Muscle of leg (tissue), 11 donors: ENCODE data around the gene KIF18B. TPM values are rescaled to one million over a fixed set of nuclear protein-coding genes. Genes with fewer than 3 reads are reported as not detected.

Experiments
- DNase-seq: peaks from one replicate; pipeline ENCODE4 v3.0.0; 2013
- H3K27ac ChIP-seq: one replicate; pipeline ENCODE4 v1.5.1; 2013; ENCODE audit warnings: mild to moderate bottlenecking, low read length, control low read depth
- H3K27me3 ChIP-seq: one replicate; pipeline ENCODE4 v1.6.1; 2013; ENCODE audit warnings: low read length; ENCODE audit not compliant: control insufficient read depth, insufficient read depth
- H3K36me3 ChIP-seq: one replicate; pipeline ENCODE4 v1.6.1; 2013; ENCODE audit warnings: low read length; ENCODE audit not compliant: control insufficient read depth, insufficient read depth
- H3K4me1 ChIP-seq: one replicate; pipeline ENCODE4 v1.6.1; 2013; ENCODE audit warnings: low read length; ENCODE audit not compliant: control insufficient read depth, insufficient read depth
- H3K4me3 ChIP-seq: one replicate; pipeline ENCODE4 v1.5.1; 2013; ENCODE audit warnings: low read length, control low read depth
- H3K9me3 ChIP-seq: replicated peaks from 2 replicates; pipeline ENCODE4 v1.6.1; 2013; ENCODE audit warnings: low read depth, low read length; ENCODE audit not compliant: control insufficient read depth
- WGBS: methylation state at CpG from one replicate; pipeline ENCODE4 v1.1.5; 2013; ENCODE audit warnings: missing lambda C conversion rate; ENCODE audit not compliant: insufficient coverage; 5-methylcytosine and 5-hydroxymethylcytosine counted together
- polyA plus RNA-seq, 8 donors: library from polyadenylated mRNA; unstranded; fragments of 120-200 nt; gene quantifications; one replicate each; pipeline versions ENCODE4 v1.2.1 to v1.2.3, GENCODE V29; 2013; ENCODE audit warnings: inconsistent platforms in 1 of 8, low replicate concordance in 1 of 8; ENCODE audit not compliant: insufficient read length in 8 of 8, insufficient read depth in 1 of 8
- total RNA-seq: library from RNA; stranded (reverse); fragments of 120-200 nt; gene quantifications from one replicate; pipeline ENCODE4 v1.2.4, GENCODE V29; 2013

The KIF18B gene
- total and polyA plus RNA-seq, 9 donors: 1.9 to 12.2 (median 8.4) TPM

GRCh38 chr17:44970136-44970741 is 22.7 kb upstream of the KIF18B start:
- Histone ChIP-seq H3K36me3 (no peaks in the 10 kb centered on the region), H3K9me3 (no peaks in the 10 kb centered on the region), H3K27me3 (peaks cover 78% of the 10 kb centered on the region), H3K4me1 (peaks cover 28% of the 10 kb centered on the region), H3K4me3 (peak overlapping the region; percentile 13), H3K27ac (no peak overlapping the region)
- DNase-seq: peak; percentile 75
- under 1% methylated on average over 51 of the region's 55 CpGs for WGBS

GRCh38 chr17:44969144-44969780 is 21.7 kb upstream of the KIF18B start:
- H3K4me1 ChIP-seq: peaks cover 28% of the 10 kb centered on the region
- no peaks in the 10 kb centered on the region for H3K36me3 ChIP-seq
- no peak for DNase-seq
- 48% methylated on average over 17 of the region's 19 CpGs for WGBS
- peaks cover 81% of the 10 kb centered on the region for H3K27me3 ChIP-seq
- no peak overlapping the region for H3K4me3 ChIP-seq
- no peaks in the 10 kb centered on the region for H3K9me3 ChIP-seq
- no peak overlapping the region for H3K27ac ChIP-seq

DNA sequence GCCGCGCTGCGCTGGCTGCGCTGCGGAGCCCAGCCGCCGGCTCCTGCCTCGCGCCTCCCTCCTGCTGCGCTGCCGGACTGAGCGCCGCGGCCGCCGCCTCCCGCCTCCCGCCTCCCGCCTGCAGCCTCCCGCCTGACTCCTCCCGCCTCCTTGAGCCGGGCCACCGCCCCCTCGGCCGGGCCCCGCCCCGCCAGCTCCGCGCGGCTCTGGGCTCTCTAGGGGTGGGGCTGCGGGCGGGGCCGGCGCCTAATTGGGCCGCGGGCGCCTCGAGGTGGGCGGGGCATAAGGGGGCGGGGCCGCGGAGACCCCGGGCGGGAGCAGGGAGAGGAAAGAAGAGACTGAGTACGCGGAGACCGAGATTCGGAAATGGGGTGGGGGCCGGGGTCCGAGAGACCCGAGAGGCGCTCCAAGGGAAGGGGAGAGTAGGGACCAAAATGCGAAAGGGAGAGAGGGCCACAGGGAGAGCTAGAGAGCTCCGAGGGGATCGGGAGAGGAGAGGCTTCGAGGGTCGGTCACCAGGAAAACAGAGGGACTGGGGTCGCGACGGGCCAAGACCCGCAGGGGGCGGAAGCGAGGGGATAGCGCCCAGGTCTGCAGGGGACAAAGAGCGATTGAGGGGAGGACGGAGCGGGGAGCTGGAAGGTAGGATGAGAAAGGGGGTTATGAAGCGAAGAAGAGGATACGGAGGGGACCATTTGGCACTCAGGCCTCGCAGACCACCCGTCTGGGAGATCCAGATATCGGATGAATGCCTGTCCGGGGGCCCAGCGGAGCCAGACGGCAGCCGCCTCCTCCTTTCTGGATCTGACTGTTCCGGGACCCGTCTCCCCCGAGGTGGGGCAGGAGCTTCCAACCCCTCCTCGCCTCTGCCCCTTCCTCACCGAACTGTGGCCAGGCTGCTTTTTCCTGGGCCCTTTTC is 20.9 kb upstream of the KIF18B start, which contains the start of gene C1QL1:
TSS of gene C1QL1 (minus strand) at position 79 of the 919 bp plus-strand sequence. CDS start 255 bp downstream, outside the sequence.
- peak; percentile 98 for DNase-seq
- WGBS: 2% methylated on average over 78 of the region's 81 CpGs
- Histone ChIP-seq H3K4me1 (peaks cover 28% of the 10 kb centered on the region), H3K27ac (no peak within 1 kb of the TSS), H3K36me3 (no peaks in the 10 kb centered on the region), H3K9me3 (no peaks in the 10 kb centered on the region), H3K27me3 (peaks cover 86% of the 10 kb centered on the region), H3K4me3 (peak within 1 kb of the TSS; percentile 47)

DNA sequence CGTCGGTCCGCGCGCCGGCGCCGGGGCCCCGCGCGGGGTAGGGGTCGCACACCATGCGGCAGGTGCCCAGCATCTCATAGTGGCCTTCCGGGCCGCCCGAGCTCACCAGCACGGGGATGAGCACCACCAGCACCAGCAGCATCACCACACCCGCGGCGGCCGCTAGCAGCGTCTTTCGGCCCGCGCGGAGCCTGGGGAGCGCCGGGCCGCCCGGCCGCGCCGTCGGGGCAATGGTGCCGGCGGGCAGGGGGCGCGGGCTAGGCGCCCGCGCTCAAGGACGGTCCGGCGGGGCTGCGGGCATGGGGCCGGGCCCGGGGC is 20.3 kb upstream of the KIF18B start:
- H3K27ac ChIP-seq: no peak overlapping the region
- peaks cover 28% of the 10 kb centered on the region for H3K4me1 ChIP-seq
- no peak overlapping the region for H3K4me3 ChIP-seq
- peaks cover 85% of the 10 kb centered on the region for H3K27me3 ChIP-seq
- H3K36me3 ChIP-seq: no peaks in the 10 kb centered on the region
- no peaks in the 10 kb centered on the region for H3K9me3 ChIP-seq
- under 1% methylated on average over 47 of the region's 47 CpGs for WGBS
- no peak for DNase-seq

DNA sequence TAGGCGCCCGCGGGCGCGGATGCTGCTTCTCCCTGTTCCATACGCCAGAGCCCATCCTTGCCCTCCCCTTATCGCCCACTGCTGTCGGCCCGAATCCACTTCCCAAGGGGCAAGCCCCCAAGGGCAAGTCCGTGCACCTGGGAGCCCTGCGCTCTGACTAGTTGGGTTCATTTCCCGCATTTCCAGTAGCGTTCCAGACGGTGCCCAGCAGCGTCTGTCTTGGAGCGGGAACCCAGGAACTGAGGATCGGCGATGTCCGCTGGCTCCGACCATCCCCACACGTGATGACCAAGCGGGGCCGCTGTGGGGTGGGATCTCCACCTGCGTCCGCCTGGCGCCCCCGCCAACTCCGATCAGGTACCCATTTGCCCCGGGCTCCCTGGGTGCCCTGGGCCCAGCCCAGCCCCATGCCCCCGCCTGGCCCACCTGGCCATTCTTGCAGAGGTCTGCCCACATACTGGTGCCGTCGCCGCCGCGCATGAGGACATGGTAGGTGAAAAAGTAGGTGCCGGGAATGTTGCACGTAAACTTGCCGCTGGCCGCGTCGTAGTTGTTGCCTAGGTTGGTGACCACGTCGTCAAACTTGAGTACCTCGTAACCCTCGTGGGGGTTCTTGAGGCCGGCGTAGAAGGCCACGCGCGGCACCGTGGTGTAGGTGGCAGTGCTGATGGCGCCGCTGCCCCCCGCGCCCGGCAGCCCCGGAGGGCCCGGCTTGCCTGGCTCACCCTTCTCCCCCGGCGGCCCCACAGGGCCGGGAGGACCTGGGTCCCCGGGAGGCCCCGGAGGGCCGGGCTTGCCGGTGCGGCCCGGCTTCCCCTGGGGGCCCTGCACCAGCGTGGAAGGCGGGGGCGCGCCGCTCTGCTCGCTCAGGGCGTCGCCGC is 19.7 kb upstream of the KIF18B start:
- Histone ChIP-seq H3K4me1 (peaks cover 28% of the 10 kb centered on the region), H3K9me3 (no peaks in the 10 kb centered on the region), H3K27ac (no peak overlapping the region), H3K27me3 (peaks cover 83% of the 10 kb centered on the region), H3K4me3 (no peak overlapping the region), H3K36me3 (no peaks in the 10 kb centered on the region)
- WGBS: 2% methylated on average over 74 of the region's 76 CpGs
- no peak for DNase-seq

DNA sequence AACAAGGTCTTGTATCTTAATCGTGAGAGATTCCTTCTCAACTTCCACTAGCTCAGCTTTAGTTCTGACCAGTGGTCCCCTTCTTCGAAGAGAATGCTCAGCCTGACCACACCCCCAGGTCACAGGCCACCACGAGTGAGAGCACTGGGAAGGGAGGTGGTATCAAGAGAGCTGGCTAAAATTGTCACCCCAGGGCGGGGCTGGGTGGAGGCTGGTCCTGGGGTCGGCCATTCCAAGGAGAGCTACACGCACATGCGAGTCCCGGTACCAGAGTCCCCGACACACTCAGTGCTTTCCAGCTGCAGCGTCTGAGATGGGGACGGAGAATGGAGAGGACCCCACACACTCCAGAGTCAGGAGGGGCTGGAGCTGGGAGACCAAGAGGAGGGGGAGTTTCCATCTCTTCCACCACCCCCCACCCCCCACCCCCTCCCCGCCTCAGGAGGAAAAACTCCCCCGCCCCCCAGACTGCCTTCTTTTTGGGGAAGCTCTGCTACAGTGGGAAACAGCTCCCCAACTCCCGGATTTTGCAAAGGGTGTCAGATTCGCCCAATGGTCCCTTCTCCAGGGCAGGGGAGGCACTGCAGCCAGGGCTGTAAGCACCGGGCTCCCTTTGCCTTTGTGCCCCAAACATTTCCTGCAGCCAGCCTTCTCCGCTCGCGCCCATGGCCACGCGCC is 18.9 kb upstream of the KIF18B start:
- Histone ChIP-seq H3K36me3 (no peaks in the 10 kb centered on the region), H3K27me3 (peaks cover 80% of the 10 kb centered on the region), H3K4me3 (no peak overlapping the region), H3K9me3 (no peaks in the 10 kb centered on the region), H3K27ac (no peak overlapping the region), H3K4me1 (peaks cover 28% of the 10 kb centered on the region)
- no peak for DNase-seq
- WGBS: 5% methylated on average over 11 of the region's 21 CpGs

GRCh38 chr17:44965481-44966234 is 18.1 kb upstream of the KIF18B start:
- no peak for DNase-seq
- Histone ChIP-seq H3K4me3 (no peak overlapping the region), H3K9me3 (no peaks in the 10 kb centered on the region), H3K36me3 (no peaks in the 10 kb centered on the region), H3K27ac (no peak overlapping the region), H3K4me1 (peaks cover 31% of the 10 kb centered on the region), H3K27me3 (peaks cover 77% of the 10 kb centered on the region)
- 57% methylated on average over 4 of the region's 5 CpGs for WGBS

DNA sequence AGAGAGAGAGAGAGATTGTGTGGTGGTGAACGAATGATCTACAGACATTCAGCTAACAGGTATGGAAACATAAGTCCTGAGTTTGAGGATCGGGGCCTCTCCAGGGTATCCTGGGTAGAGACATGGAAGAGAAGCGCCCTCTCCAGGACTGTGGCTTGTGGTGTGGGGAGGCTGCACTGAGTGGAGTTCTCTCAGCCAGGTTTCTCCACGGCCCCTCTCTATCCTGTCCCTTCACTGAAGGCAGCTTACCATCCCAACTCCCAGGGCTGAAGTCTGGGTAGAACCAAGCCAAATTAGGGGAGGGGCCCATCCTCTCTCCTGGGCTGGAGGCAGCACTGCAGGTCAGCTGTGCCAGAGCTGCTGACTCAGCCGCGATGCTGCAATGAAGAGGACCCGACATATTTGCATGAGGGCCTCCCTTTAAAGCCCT is 14.4 kb upstream of the KIF18B start:
- Histone ChIP-seq H3K4me1 (peaks cover 25% of the 10 kb centered on the region), H3K27me3 (peaks cover 70% of the 10 kb centered on the region), H3K27ac (no peak overlapping the region), H3K4me3 (no peak overlapping the region), H3K36me3 (no peaks in the 10 kb centered on the region), H3K9me3 (no peaks in the 10 kb centered on the region)
- WGBS: no CpG with 5 or more reads among the region's 7 CpGs
- no peak for DNase-seq

GRCh38 chr17:44960691-44961090 is 13.1 kb upstream of the KIF18B start:
- WGBS: 56% methylated on average over 2 of the region's 2 CpGs
- Histone ChIP-seq H3K9me3 (no peaks in the 10 kb centered on the region), H3K4me3 (no peak overlapping the region), H3K36me3 (no peaks in the 10 kb centered on the region), H3K4me1 (peaks cover 17% of the 10 kb centered on the region), H3K27me3 (peaks cover 64% of the 10 kb centered on the region), H3K27ac (no peak overlapping the region)
- DNase-seq: no peak
